Fibroblast of lung (primary cell): ENCODE results near the gene ISG15.

Source experiments
- EZH2 ChIP-seq: IDR thresholded peaks from 2 replicates; pipeline ENCODE4 v1.5.1; 2012; ENCODE audit warnings: low read length, control low read depth, mild to moderate bottlenecking; ENCODE audit errors: missing control alignments
- TF ChIP-seq, protein P1 (sequence below), 2 donors: IDR thresholded peaks in 1 of 2; conservative IDR thresholded peaks in 1 of 2; 1 replicate in 1 of 2; 2 replicates in 1 of 2; pipeline ENCODE4 v1.5.1; 2011 to 2012; ENCODE audit warnings: low read length in 2 of 2, control low read depth in 1 of 2, inconsistent platforms in 1 of 2, low read depth in 1 of 2, mild to moderate bottlenecking in 1 of 2

DNA sequence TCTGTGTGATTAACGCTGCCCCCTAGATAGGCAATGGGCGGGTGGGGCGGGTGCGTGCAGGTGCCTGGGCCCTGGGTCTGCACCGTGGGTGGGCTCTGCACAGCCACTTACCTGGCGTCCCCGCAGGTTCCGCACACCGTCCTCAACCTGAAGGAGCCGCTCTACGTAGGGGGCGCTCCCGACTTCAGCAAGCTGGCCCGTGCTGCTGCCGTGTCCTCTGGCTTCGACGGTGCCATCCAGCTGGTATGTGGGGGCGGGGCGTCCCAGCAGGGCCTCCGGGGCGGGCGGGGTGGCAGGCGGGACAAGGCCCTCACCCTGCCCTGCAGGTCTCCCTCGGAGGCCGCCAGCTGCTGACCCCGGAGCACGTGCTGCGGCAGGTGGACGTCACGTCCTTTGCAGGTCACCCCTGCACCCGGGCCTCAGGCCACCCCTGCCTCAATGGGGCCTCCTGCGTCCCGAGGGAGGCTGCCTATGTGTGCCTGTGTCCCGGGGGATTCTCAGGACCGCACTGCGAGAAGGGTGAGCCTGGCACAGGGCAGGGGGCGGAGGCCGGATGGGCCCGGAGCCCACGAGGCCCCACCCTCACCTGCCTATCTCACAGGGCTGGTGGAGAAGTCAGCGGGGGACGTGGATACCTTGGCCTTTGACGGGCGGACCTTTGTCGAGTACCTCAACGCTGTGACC lies 38.0 kb downstream of the ISG15 start:
- TF ChIP-seq EZH2 = no peak
- TF ChIP-seq, protein P1, sequence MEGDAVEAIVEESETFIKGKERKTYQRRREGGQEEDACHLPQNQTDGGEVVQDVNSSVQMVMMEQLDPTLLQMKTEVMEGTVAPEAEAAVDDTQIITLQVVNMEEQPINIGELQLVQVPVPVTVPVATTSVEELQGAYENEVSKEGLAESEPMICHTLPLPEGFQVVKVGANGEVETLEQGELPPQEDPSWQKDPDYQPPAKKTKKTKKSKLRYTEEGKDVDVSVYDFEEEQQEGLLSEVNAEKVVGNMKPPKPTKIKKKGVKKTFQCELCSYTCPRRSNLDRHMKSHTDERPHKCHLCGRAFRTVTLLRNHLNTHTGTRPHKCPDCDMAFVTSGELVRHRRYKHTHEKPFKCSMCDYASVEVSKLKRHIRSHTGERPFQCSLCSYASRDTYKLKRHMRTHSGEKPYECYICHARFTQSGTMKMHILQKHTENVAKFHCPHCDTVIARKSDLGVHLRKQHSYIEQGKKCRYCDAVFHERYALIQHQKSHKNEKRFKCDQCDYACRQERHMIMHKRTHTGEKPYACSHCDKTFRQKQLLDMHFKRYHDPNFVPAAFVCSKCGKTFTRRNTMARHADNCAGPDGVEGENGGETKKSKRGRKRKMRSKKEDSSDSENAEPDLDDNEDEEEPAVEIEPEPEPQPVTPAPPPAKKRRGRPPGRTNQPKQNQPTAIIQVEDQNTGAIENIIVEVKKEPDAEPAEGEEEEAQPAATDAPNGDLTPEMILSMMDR (conservative IDR thresholded peaks at IDR 0.05 in 1 of 2, IDR thresholded peaks at IDR 0.05 in 1 of 2; ENCODE audit: low read depth in 1 of 2, low read length in 2 of 2) = no peak
